HepG2 (cell line): ENCODE measurements around the gene WSB2. TPM values are rescaled to one million over a fixed set of nuclear protein-coding genes. Genes with fewer than 3 reads are reported as not detected.

ENCODE experiments used
- ATF7-NPFF ChIP-seq: sonication (generic); formaldehyde crosslinking; IDR thresholded peaks from 2 replicates; pipeline ENCODE4 v1.8.1; 2023; ENCODE audit warnings: mild to moderate bottlenecking, low read depth, missing genetic modification reagents, moderate library complexity
- ELK4 ChIP-seq: sonication (generic); formaldehyde crosslinking; IDR thresholded peaks from 2 replicates; pipeline ENCODE4 v1.9.0; 2021; ENCODE audit warnings: missing genetic modification reagents, borderline replicate concordance
- ETV6 ChIP-seq: sonication (generic); formaldehyde crosslinking; conservative IDR thresholded peaks from 2 replicates; pipeline ENCODE4 v1.4.0; 2020; ENCODE audit warnings: missing genetic modification reagents
- HDAC2 ChIP-seq: sonication (generic); formaldehyde crosslinking; IDR thresholded peaks from 2 replicates; pipeline ENCODE4 v1.4.0; 2020; ENCODE audit warnings: missing genetic modification reagents
- HES4 ChIP-seq: sonication (generic); formaldehyde crosslinking; IDR thresholded peaks from 2 replicates; pipeline ENCODE4 v1.9.0; 2021; ENCODE audit warnings: mild to moderate bottlenecking, missing genetic modification reagents, borderline replicate concordance
- HIC2 ChIP-seq: sonication (generic); formaldehyde crosslinking; IDR thresholded peaks from 2 replicates; pipeline ENCODE4 v1.9.0; 2022; ENCODE audit warnings: low read depth, missing genetic modification reagents
- KMT2B ChIP-seq: IDR thresholded peaks from 2 replicates; pipeline ENCODE4 v1.6.1; 2016; ENCODE audit warnings: missing genetic modification reagents, missing compliant biosample characterization
- MIXL1 ChIP-seq: IDR thresholded peaks from 2 replicates; pipeline ENCODE4 v1.6.1; 2016
- NR3C1 ChIP-seq: sonication (generic); formaldehyde crosslinking; IDR thresholded peaks from 2 replicates; pipeline ENCODE4 v1.4.0; 2020; ENCODE audit warnings: missing genetic modification reagents
- PHB2 ChIP-seq: fragments of 450-650 bp; IDR thresholded peaks from 2 replicates; pipeline ENCODE4 v1.6.1; 2018; ENCODE audit not compliant: partially characterized antibody
- ZBTB2 ChIP-seq: sonication (generic); formaldehyde crosslinking; IDR thresholded peaks from 2 replicates; pipeline ENCODE4 v1.8.0; 2022; ENCODE audit warnings: low read depth, missing genetic modification reagents
- ZNF564 ChIP-seq: sonication (generic); formaldehyde crosslinking; IDR thresholded peaks from 2 replicates; pipeline ENCODE4 v1.8.1; 2023; ENCODE audit warnings: mild to moderate bottlenecking, missing genetic modification reagents
- ZNF567 ChIP-seq: sonication (generic); formaldehyde crosslinking; IDR thresholded peaks from 2 replicates; pipeline ENCODE4 v1.8.1; 2023; ENCODE audit warnings: mild to moderate bottlenecking, missing genetic modification reagents, borderline replicate concordance
- ZNF713 ChIP-seq: sonication (generic); formaldehyde crosslinking; IDR thresholded peaks from 2 replicates; pipeline ENCODE4 v1.4.0; 2020; ENCODE audit warnings: mild to moderate bottlenecking, missing genetic modification reagents
- ZXDC ChIP-seq: sonication (generic); formaldehyde crosslinking; IDR thresholded peaks from 2 replicates; pipeline ENCODE4 v1.5.0; 2020; ENCODE audit warnings: mild to moderate bottlenecking, missing genetic modification reagents
- polyA plus RNA-seq, 8 experiments: library from polyadenylated mRNA; depleted of rRNA in 3 of 8; stranded (reverse) in 7 of 8; unstranded in 1 of 8; fragments of >200 nt; fragmentation: Illumina TruSeq in 4 of 8; extraction: Trizol in 4 of 8; gene quantifications; 2 replicates each; pipeline versions ENCODE4 v1.2.1 to v1.2.3, GENCODE V29; 2011 to 2016; ENCODE audit warnings: low read depth in 4 of 8, missing spikeins in 1 of 8, mixed read lengths in 1 of 8; ENCODE audit not compliant: insufficient read depth in 1 of 8
- total RNA-seq, 5 experiments: library from RNA; depleted of rRNA; stranded (reverse); fragments of >200 nt; fragmentation: Illumina TruSeq; extraction: Trizol; gene quantifications; 2 replicates each; pipeline ENCODE4 v1.2.3, GENCODE V29; 2016; ENCODE audit warnings: low read depth in 1 of 5
- TF ChIP-seq, protein P1 (sequence below): sonication (generic); IDR thresholded peaks from 2 replicates; pipeline ENCODE4 v1.6.1; 2016; ENCODE audit warnings: low read depth, borderline replicate concordance
- TF ChIP-seq, protein P2 (sequence below): sonication (generic); formaldehyde crosslinking; IDR thresholded peaks from 2 replicates; pipeline ENCODE4 v1.8.0; 2022; ENCODE audit warnings: mild to moderate bottlenecking, missing genetic modification reagents, moderate library complexity
- TF ChIP-seq, protein P3 (sequence below): IDR thresholded peaks from 2 replicates; pipeline ENCODE4 v1.6.1; 2018; ENCODE audit warnings: missing genetic modification reagents

Gene WSB2
- total and polyA plus RNA-seq, 2 of the 13 experiments (the other 11 are each of a cell fraction or from before 2014, with no cell fraction given): 31.0 to 82.8 TPM

DNA sequence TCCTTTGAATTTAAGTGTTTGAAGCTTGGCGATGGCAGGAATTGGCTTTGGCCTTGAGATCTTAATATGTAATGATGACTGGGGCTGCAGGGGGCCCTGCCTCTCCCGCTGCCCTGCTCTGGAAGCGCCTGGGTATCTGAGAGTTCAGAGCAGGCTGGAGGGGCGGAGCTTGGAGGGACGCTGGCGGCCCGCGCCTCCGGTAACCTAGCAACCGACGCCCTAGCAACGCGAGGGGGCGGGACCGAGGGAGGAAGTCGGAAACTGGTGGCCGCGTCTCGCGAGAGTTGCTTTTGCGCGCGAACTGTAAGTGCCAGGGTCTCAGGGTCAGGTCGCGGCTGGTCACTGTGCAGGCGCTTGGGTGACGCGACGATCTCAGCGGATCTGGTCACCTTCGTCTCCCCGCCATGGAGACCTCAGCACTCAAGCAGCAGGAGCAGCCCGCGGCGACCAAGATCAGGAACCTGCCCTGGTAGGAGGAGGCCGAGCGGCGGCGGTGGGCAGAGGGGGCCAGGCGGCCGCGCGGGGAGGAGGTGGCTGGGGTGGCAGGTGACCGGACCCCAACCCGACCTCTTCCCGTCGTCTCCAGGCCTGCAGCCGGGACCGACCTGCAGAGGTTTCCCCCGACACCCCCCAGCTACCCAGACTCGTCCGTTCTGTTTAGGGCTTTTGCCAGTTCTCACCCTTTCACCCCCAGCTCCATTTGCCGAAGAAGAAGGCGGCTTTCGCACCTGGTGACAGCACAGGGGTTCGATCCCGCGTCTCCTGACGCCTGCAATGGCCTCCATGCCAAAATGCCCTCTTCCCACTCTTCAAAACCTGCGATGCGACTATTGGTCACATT, 44.3 kb downstream of the WSB2 start, which contains the start of gene RFC5 (continued):
- peak; percentile 84; the same call in 1 of the 2 replicates for TF ChIP-seq HES4
- TF ChIP-seq, protein P1, sequence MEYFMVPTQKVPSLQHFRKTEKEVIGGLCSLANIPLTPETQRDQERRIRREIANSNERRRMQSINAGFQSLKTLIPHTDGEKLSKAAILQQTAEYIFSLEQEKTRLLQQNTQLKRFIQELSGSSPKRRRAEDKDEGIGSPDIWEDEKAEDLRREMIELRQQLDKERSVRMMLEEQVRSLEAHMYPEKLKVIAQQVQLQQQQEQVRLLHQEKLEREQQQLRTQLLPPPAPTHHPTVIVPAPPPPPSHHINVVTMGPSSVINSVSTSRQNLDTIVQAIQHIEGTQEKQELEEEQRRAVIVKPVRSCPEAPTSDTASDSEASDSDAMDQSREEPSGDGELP: peak; percentile 57; the same call in 1 of the 2 replicates
- 0 out of 2 replicates have a peak, but pooled peaks have one; percentile 66 for TF ChIP-seq ZNF564 (CRISPR knock-in tag)
- no peak for TF ChIP-seq PHB2
- no peak; the same call in 1 of the 2 replicates for TF ChIP-seq ELK4 (CRISPR knock-in tag)
- TF ChIP-seq HDAC2 (CRISPR knock-in tag): peak; percentile 78
- 0 out of 2 replicates have a peak, but pooled peaks have one; percentile 29 for TF ChIP-seq MIXL1 (CRISPR knock-in tag)
- TF ChIP-seq ZNF713 (CRISPR knock-in tag): no peak
- 0 out of 2 replicates have a peak, but pooled peaks have one; percentile 44 for TF ChIP-seq HIC2 (CRISPR knock-in tag)
- TF ChIP-seq, protein P2, sequence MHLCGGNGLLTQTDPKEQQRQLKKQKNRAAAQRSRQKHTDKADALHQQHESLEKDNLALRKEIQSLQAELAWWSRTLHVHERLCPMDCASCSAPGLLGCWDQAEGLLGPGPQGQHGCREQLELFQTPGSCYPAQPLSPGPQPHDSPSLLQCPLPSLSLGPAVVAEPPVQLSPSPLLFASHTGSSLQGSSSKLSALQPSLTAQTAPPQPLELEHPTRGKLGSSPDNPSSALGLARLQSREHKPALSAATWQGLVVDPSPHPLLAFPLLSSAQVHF (CRISPR knock-in tag): peak; percentile 72; the same call in 1 of the 2 replicates
- TF ChIP-seq ETV6 (CRISPR knock-in tag): peak; percentile 87
- peak; percentile 51; the same call in 1 of the 2 replicates for TF ChIP-seq ZXDC
- no peak for TF ChIP-seq ZNF567
- peak; percentile 80 for TF ChIP-seq ATF7-NPFF (CRISPR knock-in tag)
- TF ChIP-seq KMT2B (CRISPR knock-in tag): peak; percentile 87
- TF ChIP-seq, protein P3, sequence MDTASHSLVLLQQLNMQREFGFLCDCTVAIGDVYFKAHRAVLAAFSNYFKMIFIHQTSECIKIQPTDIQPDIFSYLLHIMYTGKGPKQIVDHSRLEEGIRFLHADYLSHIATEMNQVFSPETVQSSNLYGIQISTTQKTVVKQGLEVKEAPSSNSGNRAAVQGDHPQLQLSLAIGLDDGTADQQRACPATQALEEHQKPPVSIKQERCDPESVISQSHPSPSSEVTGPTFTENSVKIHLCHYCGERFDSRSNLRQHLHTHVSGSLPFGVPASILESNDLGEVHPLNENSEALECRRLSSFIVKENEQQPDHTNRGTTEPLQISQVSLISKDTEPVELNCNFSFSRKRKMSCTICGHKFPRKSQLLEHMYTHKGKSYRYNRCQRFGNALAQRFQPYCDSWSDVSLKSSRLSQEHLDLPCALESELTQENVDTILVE (CRISPR knock-in tag): no peak
- 0 out of 2 replicates have a peak, but pooled peaks have one; percentile 31 for TF ChIP-seq ZBTB2 (CRISPR knock-in tag)
- TF ChIP-seq NR3C1 (CRISPR knock-in tag): no peak
